GM21723 (cell line): ENCODE data around the gene FBL.
"Not testable (repeated sequence)": the region's sequence is repeated elsewhere in the genome, so short reads cannot be mapped to it uniquely, and the experiment has no call there.

ENCODE experiments used
- ATAC-seq: cut with Tn5 transposase; IDR thresholded peaks from one replicate; pipeline ENCODE4 v1.9.1; 2021; ENCODE audit warnings: mild to moderate bottlenecking, moderate library complexity; ENCODE audit not compliant: unreplicated experiment

The FBL gene

DNA sequence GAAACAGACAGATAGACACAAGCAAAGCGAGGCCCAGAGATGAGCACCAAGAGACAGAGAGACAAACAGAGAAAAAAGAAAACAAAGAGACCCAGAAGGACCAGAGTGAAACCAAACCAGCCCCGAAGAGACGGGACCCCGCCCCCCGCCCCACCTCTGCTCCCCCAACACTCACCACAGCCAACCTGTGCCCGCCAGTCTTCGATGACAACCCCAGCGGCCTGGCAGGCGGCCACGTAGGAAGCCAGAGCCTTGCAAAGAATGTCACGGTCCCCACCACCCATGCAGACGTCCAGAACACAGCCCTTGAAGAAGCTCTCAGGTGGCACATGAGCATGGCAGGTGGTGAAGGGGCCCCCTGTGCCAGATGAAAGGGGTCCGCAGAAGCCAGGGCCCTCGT, 31.3 kb upstream of the FBL start:
- ATAC-seq, result not testable (repeated sequence)

DNA sequence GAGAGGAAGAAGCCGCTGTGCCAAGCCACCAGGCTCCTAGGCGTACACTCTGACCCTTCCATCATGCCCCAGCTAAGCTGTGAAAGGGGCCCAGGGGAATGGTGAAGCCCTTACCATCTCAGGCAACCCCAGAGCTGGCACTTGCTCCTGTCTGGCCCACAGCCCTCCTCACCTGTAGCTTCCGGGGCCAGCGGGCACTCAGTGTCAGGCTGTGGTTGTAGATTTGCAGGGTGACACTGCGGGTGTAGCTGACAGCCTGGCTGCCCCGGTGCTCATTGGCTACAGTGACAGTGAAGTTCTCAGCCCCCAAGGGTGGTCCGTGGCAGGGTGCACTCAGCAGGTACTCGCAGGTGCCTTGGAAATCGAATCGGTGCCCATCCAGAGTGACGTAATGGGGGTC, 30.3 kb upstream of the FBL start:
- ATAC-seq, result not testable (repeated sequence)

DNA sequence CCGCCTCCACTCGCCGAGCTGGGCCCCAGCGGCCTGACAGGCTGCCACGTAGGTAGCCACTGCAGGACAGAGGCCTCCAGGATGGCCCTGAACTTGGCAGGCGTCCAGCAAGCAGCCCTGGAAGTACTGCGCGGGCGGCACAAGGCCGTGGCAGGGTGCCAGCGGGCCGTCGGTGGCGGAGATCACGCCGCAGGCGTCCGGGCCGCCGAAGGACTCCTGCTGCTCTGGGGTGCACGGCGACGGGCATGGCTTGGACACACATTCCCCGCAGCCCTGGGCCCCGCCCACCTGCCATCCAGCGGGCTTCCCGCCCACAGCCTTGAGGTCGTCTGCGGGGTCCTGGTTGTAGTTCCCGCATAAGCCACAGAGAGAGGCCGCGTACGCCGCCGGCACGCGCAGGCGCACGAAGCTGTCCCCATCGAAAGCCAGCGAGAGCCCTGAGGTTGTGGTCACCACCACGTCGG, 29.3 kb upstream of the FBL start:
- not testable (repeated sequence) for ATAC-seq

DNA sequence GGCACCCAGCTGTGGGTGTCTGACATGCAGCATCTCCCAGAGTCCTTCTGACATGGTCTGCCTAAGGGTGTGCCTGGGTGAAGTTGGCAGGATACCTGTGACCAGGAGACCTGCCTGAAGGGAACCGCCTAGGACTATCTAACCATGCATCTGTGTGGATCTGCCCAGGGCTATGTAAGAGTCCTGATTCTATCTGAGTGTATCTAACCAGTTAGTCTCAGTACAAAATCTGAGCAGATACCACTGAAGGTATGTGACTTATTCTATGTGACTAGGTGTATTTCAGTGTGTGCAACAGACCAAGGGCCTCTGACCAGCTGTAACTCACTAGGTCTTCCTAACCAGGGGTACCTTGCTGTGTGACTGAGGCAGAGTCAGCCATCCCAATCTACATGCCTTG, 28.2 kb upstream of the FBL start:
- ATAC-seq, result no peak

DNA sequence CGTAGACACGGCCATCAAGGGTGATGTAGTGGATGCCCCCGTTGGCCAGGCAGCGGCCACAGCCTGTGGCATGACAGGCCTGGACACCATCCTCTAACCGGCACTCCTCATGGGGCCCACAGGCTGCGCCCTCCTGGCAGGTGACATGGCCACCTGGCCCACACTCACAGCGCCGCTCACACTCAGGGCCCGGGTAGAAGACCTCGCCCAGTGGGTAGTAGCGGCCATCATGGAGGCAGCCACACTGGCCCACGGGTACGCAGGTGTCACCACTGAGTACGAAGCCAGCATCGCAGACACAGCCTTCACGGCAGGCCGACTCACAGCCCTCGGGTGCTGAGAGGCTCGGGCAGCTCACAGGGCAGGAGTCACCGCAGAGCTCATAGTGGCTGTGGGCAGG, 27.2 kb upstream of the FBL start:
- no peak for ATAC-seq

DNA sequence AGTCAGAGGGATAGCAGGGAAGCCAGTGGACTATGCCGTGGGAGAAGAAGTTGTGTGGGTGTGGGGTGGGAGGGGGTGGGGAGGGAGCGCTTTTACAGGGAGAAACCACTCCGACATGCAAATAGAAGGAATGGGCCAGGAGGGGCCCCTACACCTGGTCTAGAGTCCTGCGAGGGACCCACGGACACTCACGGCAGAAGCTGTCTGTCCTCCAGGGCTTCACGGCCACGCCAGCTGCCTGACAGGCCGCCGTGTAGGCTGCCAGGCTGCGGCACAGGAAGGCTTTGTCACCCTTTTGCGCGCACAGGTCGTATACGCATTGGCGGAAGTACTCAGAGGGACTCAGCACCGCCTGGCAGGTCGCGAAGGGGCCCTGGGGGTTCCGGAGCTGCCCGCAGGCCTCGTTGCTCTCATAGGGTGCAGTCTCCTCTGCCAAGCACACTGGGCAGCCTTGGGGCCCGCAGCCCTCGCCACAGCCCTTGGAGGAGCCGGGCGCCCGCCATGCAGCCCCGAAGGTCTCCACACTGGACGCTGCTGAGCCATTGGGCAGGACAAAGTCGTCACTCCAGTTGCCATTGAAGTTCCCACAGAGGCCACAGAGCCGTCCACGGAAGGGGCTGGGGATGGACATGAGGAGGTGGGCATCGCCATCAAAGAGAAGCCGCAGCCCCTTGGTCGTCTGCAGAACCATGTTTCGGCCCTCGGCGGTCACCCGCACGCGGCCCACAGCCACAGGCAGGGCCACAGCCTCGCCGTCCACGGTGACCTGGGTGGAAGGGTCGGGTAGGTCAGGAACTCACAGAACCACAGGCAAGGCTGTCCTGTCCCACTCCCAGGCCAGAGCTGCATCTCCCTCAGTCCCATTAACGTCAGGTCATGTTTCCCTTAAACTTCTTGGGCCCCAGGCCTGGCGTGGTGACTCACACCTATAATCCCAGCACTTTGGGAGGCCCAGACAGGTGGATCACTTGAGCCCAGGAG, 26.0 kb upstream of the FBL start:
- ATAC-seq, result no peak

DNA sequence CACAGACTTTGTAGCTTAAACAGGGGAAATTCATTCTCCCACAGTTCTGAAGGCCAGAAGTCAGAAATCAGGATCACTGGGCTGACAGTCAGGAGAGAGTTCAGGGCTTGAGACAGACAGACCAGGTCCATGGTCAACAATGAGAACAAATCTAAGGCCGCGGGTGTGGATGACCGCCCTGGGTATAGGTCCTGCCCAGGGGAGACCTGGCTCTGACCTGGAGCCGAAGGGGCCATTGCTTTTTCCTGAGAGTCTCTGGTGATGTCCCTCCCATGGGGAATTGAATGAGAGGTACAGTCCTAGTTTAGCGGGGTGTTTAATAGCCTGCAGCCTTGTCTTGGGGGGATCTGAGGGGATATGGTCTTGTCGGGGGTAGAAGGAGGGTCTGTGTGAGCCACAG, 25.2 kb upstream of the FBL start:
- ATAC-seq, result no peak

DNA sequence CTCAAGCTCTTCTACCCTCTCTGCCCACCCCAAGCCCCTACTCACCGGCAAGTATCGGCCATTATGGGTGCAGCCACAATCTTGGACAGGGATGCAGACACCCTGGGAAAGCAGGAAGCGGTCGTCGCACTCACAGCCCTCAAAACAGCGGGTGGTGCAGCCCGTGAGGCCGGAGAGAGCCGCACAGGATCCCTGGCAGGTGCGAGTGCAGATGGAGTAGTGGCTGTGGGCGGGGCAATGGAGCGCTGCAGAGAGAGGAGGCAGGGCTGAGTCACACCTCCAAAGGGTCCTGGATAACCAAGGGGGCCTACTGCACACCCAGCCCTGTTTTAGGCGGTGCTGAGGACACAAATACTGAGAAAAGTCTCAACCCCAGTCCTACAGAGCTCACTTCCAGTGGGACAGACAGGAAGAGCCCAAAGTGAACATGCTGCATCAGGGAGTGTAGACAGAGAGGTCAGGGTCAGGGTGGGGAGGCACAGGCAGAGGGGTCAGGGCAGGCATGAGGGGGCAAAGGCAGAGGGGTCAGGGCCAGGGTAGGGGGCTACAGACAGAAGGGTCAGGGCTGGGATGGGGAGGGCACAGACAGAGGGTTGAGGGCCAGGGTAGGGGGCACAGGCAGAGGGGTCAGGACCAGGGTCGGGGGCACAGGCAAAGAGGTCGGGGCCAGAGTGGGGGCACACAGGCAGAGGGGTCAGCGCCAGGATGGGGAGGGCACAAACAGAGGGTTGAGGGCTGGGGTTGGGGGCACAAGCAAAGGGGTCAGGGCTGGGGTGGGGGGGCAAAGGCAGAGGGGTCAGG, 24.2 kb upstream of the FBL start:
- ATAC-seq, result no peak

DNA sequence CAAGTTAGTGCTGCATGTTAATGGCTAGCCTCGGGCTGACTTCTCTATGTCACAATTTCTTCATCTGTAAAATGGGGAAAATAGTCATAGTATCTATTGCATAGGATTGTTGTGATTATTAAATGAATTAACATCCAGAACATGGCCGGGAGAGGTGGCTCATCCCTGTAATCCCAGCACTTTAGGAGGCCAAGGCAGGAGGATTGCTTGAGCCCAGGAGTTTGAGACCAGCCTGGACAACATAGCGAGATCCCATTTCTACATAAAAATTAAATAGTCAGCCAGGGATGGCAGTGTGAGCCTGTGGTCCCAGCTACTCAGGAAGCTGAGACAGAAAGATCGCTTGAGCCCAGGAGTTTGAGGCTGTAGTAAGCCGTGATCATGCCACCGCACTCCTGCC, 21.8 kb upstream of the FBL start:
- ATAC-seq, result no peak

DNA sequence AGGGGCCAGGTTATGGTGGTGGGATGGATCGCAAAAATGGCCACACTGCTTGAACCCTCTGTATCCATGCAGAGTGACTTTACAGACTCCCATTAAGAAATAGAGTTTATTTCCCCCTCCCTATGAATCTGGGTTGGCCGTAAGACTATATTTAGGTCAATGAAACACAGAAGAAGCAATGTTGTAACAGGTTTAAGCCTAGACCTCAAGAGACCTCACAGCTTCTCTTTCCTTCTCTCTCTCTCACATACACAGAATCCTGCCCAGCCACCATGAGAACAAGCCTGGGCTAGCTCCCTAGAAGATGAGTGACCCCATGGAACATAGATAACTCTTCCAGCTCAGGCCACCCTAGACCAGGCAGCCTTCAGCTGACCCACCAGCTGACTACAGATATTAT, 21.0 kb upstream of the FBL start:
- no peak for ATAC-seq

DNA sequence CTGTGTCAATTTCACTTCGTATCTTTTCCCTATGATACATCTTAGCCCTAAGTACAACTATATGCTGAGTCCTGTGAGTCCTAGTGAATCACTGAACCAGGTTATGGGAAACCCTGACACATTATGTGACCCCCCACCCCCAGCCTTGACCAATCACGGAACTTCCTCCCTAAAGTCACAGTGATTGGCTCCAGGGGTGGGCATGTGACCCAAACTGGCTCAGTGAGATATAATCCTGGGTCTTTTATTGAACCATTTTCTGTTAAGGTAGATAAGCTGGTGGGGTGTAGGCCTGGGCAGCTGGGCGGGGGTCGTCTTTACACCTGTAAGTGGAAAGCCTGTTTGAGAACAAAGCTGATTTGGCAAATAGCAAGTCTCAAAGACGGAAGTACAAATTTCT, 19.8 kb upstream of the FBL start:
- ATAC-seq, result no peak

DNA sequence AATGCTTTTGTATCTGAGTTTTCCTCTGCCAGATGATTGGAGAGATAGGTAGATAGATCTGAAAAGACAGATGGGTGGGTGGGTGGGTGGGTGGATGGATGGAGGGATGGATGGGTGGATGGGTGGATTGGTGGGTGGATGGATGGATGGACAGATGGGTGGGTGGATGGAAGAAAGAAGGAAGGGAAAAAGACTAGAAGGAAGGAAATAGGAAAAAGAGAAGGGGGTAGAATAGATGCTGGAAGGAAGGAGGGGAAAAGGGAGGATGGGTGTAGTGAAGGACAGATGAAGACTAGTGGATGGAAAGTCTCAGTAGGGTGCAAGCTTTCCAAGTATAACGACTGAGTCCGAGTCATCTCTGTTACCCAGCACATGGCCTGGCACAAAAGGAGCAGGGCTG, 19.0 kb upstream of the FBL start:
- no peak for ATAC-seq

DNA sequence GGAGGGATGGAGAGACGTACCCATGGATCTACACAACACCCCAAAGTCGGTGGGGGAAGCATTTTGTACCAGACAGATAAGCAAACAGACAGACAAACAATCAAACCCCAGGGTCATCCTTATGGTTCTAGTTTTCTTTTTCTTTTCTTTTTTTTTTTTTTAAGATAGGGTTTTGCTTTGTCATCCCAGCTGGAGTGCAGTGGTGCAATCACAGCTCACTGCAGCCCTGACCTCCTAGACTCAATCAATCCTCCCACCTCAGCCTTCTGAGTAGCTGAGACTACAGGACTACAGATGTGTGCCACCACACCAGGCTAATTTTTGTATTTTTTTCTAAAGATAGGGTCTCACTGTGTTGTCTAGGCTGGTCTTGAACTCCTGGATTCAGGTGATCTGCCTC, 17.9 kb upstream of the FBL start:
- ATAC-seq, result no peak

DNA sequence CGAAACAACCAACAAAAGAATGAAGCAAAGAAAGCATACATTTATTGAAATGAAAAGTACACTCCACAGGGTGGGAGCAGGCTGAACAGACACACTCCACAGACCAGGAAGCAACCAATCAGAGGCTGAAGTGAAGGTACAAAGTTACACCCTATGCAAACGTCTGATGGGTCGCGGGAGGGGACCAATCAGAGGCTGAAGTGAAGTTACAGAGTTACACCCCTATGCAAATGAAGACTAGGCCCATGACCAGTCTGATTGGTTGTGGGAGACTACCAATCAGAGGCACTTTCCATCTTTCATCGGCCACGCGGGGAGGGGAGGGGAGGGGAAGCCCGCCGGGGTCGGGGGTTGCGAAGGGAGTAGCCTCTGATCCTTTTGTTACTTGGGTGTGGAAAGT, 12.4 kb upstream of the FBL start:
- no peak for ATAC-seq

DNA sequence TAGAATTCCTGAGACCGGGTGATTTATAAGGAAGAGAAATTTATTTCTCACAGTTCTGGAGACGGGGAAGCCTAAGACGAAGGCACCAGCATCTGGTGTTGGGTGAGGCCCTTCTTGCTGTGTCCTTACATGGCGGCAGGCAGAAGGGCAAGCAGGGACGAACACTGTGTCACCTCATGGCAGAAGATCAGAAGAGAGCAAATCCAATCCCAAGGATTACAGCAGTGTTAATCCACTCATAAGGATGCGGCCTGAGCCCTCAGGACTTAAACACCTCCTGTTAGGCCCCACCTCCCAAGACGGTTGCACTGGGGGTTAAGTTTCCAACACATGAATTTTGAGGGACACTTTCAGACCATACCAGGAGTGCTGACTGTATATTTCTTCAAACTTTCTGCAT, 6.7 kb upstream of the FBL start:
- ATAC-seq, result no peak

DNA sequence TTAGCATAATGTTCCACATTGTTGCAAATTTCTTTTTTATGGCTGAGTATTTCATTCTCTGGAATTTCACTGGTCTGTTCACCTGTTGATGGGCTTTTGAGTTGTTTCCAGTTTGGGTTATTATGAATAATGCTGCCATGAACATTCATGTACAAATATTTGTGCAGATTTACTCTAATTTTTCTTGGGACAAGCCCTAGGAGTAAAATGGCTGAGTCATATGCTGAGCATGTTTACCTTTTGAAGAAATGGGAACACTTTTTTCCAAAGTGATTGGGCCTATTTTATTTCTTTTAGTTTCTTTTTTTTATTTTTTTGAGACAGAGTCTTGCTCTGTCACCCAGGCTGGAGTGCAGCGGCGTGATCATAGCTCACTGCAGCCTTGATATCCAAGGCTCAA, 4.7 kb upstream of the FBL start:
- no peak for ATAC-seq

DNA sequence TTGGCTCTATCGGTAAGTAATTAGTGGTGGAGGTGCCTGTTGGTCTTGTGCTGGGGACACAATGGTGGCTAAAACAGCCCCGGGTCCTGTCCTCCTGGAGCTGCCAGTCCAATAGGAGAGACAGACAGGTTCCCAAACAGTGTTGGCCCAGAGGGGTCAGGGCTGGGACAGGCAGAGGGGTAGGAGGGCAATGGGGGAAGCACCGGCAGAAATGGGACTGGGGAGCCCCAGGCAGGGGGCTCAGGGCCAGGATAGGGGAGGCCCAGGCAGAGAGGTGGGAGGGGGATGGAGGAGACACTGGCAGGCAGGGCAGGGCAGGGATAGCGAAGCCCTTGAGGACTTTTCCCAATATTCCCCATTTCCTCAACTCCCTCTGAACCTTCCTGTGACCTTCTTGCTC, 2.2 kb upstream of the FBL start:
- ATAC-seq, result no peak

DNA sequence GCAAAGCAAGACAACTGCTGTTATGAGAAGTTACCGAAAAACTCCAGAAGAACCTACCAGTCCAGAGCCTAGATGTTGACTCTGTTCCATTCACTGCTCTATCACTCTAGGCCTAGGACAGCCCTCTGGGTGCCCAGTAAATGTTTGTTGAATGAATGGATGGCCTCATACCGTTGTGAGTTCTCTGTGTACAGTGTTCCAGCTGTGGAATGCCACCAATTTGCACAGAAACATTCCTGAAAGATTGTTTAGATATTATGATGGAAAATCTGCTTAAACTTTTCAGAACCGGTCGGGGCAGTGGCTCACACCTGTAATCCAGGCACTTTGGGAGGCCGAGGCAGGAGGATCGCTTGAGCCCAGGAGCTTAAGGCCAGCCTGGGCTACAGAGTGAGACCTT, 1.3 kb upstream of the FBL start:
- no peak for ATAC-seq

DNA sequence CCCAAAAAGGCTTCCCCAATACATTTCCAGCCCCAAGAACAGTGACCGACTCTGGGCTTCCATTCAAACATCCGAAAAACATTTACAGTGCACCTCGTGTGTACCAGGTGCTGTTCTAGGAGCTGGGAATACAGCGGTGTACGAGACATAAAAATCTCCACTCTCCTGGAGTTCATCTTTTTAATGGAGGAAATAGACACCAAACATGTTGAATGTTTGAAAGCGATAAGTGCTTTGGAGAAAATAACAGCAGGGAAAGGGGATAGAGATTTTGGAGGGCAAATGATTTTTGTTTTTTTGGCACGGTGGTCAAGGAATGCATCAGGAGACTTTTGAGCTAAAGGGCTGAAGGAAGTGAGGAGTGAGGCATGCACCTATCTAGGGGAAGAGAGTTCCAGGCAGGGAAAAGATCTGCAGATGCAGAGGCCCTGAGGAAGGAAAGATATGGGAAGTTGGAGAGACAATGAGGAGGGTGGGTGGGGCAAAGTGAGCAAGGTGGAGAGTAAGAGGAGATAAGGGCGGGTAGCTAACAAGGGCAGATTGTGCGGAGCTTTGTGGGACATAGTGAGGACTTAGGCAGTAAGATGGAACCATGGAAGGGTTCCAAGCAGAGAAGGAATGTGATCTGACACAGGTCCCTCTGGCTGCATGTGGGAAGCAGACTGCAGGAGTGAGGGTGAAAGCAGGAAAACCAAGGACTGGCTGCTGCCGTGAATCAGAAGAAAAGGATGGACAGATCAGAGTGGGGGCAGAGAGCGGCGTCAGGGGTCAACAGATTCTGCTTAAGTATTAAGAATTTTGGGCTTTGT, 703 bp upstream of the FBL start:
- ATAC-seq, result no peak

DNA sequence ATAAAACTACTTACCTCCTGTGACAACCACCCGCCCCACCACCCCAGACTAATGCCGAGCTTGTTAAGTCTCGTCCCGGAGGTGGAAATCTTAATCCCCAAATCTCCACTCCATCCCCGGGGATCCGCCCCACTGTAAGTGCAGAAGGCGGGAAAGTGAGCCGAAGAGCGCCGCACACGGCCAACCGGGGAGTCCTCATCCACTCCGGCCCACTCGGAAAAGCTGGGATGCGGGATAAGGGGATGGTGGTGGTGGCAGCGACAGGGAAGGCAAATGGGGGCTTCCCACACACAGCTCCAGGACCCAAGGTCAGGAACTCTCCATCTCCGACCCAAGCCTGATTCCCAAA, 621 bp downstream of the FBL start:
- no peak for ATAC-seq

DNA sequence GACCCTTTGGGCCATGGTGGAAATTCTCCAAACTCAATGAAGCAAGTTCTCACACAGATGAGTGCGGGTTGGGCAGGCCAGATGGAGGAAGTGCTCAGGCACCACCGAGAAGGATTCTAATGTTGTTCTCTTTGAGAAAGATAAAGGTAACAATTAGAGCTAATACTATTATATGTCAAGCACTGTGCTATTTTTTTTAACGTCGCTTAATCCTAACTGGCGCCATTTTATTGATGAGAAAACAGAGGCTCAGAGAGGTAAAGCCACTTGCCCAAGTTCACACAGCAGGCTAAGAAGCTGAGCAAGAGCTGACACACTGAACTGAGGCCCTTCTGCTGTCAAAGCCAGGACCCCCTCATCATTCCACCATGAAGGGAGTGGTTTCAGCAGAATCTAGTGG, 1.0 kb downstream of the FBL start:
- ATAC-seq, result no peak
